Dermis blood vessel endothelial cell (primary cell): ENCODE results near the gene PAX3. TPM values are rescaled to one million over a fixed set of nuclear protein-coding genes. Genes with fewer than 3 reads are reported as not detected.

Experiments used
- DNase-seq: peaks from one replicate; pipeline ENCODE4 v3.0.0; 2010
- total RNA-seq: library from RNA; depleted of rRNA; stranded (reverse); fragments of >200 nt; gene quantifications from 2 replicates; pipeline ENCODE4 v1.2.3, GENCODE V29; 2014

Gene PAX3
- total RNA-seq, 1 donor from 2014 or later, result not detected

- no peak for DNase-seq
These were observed 2.5 kb downstream of the PAX3 start for GRCh38 chr2:222296311-222296741.

- DNase-seq, result no peak
These were observed 3.3 kb downstream of the PAX3 start for GRCh38 chr2:222295368-222296062.

- DNase-seq, result no peak
These were observed 3.8 kb downstream of the PAX3 start for GRCh38 chr2:222294996-222295367.

GRCh38 chr2:222293660-222294630 lies 4.9 kb downstream of the PAX3 start:
- DNase-seq, result no peak

GRCh38 chr2:222292149-222293134 lies 6.4 kb downstream of the PAX3 start:
- DNase-seq, result no peak

- no peak for DNase-seq
These were observed 7.3 kb downstream of the PAX3 start for GRCh38 chr2:222291485-222291841.

GRCh38 chr2:222290736-222291484 lies 7.9 kb downstream of the PAX3 start:
- DNase-seq, result no peak

- DNase-seq, result no peak
These were observed 8.4 kb downstream of the PAX3 start for GRCh38 chr2:222290401-222290735.

- DNase-seq, result no peak
These were observed 9.3 kb downstream of the PAX3 start for GRCh38 chr2:222289278-222290160.

- no peak for DNase-seq
These were observed 10.1 kb downstream of the PAX3 start for GRCh38 chr2:222288590-222289277.

- DNase-seq, result no peak
These were observed 10.8 kb downstream of the PAX3 start for GRCh38 chr2:222287862-222288479.

GRCh38 chr2:222284466-222284865 lies 14.3 kb downstream of the PAX3 start:
- no peak for DNase-seq

- no peak for DNase-seq
These were observed 15.2 kb downstream of the PAX3 start for GRCh38 chr2:222283634-222284033.

GRCh38 chr2:222281506-222281905 lies 17.3 kb downstream of the PAX3 start:
- no peak for DNase-seq

GRCh38 chr2:222280795-222281194 lies 18.0 kb downstream of the PAX3 start:
- DNase-seq, result no peak

- no peak for DNase-seq
These were observed 26.3 kb downstream of the PAX3 start for GRCh38 chr2:222272446-222273015.

GRCh38 chr2:222271854-222272253 lies 26.9 kb downstream of the PAX3 start:
- no peak for DNase-seq

- no peak for DNase-seq
These were observed 28.4 kb downstream of the PAX3 start for GRCh38 chr2:222270396-222270795.

GRCh38 chr2:222269132-222269531 lies 29.7 kb downstream of the PAX3 start:
- no peak for DNase-seq
